A673 (cell line): Measurements from ENCODE around the gene ZSCAN12. TPM values are rescaled to one million over a fixed set of nuclear protein-coding genes. Genes with fewer than 3 reads are reported as not detected.
A peak's percentile ranks its signal among the peaks of the same experiment; 100 is the strongest.

Experiments used
- BruUV-seq: library from RNA; stranded (reverse); fragments of 400-500 nt; replicated peaks from 2 replicates; lab custom pipeline; 2021; lab: Mats Ljungman, UMichigan
- CTCF ChIA-PET: fragments of 300-600 bp; sonication (Branson Sonifier 250); formaldehyde crosslinking; loops from one replicate; lab custom pipeline; 2022; ENCODE audit warnings: antibody characterized with exemption; lab: Charles Lee
- POLR2A ChIA-PET: fragments of 300-600 bp; sonication (Branson Sonifier 250); formaldehyde crosslinking; loops from one replicate; lab custom pipeline; 2022; ENCODE audit warnings: antibody characterized with exemption; ENCODE audit not compliant: low non-redundant PET; lab: Charles Lee
- DNase-seq: peaks from one replicate; pipeline ENCODE4 v3.0.0-alpha.2; 2015; ENCODE audit warnings: low spot score
- H3K27ac ChIP-seq: fragments of 200-600 bp; sonication (generic); 2 replicates; pipeline ENCODE4 v1.5.1; 2016; ENCODE audit warnings: mixed run types, low read depth, mild to moderate bottlenecking, mixed read lengths, antibody characterized with exemption, low read length; ENCODE audit not compliant: poor library complexity, severe bottlenecking
- H3K27me3 ChIP-seq: fragments of 200-600 bp; sonication (generic); replicated peaks from 2 replicates; pipeline ENCODE4 v1.6.1; 2017; ENCODE audit warnings: mixed run types, low read depth, mild to moderate bottlenecking, mixed read lengths, antibody characterized with exemption, low read length; ENCODE audit not compliant: insufficient read depth, poor library complexity
- H3K36me3 ChIP-seq: fragments of 200-600 bp; sonication (generic); 2 replicates; pipeline ENCODE4 v1.6.1; 2016; ENCODE audit warnings: mixed run types, mild to moderate bottlenecking, mixed read lengths, antibody characterized with exemption, low read length; ENCODE audit not compliant: insufficient read depth, poor library complexity, severe bottlenecking
- H3K4me1 ChIP-seq: fragments of 200-600 bp; sonication (generic); 2 replicates; pipeline ENCODE4 v1.6.1; 2017; ENCODE audit warnings: mixed run types, mild to moderate bottlenecking, mixed read lengths, antibody characterized with exemption, low read length; ENCODE audit not compliant: insufficient read depth, poor library complexity, severe bottlenecking
- H3K4me3 ChIP-seq: fragments of 200-600 bp; sonication (generic); 2 replicates; pipeline ENCODE4 v1.5.1; 2016; ENCODE audit warnings: low read depth, mixed run types, mild to moderate bottlenecking, mixed read lengths, low read length; ENCODE audit not compliant: poor library complexity, severe bottlenecking
- H3K9me3 ChIP-seq: fragments of 200-600 bp; sonication (generic); 2 replicates; pipeline ENCODE4 v1.6.1; 2016; ENCODE audit warnings: mixed run types, low read depth, mild to moderate bottlenecking, mixed read lengths, antibody characterized with exemption, low read length; ENCODE audit not compliant: poor library complexity, severe bottlenecking
- EZH2 ChIP-seq: fragments of 200-600 bp; sonication (generic); IDR thresholded peaks from 2 replicates; pipeline ENCODE4 v1.6.1; 2017; ENCODE audit warnings: borderline replicate concordance, low read depth, mild to moderate bottlenecking, mixed read lengths, antibody characterized with exemption, low read length; ENCODE audit not compliant: poor library complexity, severe bottlenecking
- intact Hi-C: fragments of 100-400 bp; cut with micrococcal nuclease; formaldehyde crosslinking; loops from one replicate; pipeline ENCODE4 v1.10.0; 2022; ENCODE audit not compliant: unreplicated experiment
- total RNA-seq: library from RNA; stranded (reverse); gene quantifications from 2 replicates; pipeline ENCODE4 v1.2.3, GENCODE V29; 2021
- TF ChIP-seq, protein P1 (sequence below): fragments of 300-800, 200-600 bp; sonication (generic); conservative IDR thresholded peaks from 2 replicates; pipeline ENCODE4 v1.5.1; 2017; ENCODE audit warnings: low read depth, mild to moderate bottlenecking, antibody characterized with exemption, low read length, moderate library complexity, mixed read lengths

The ZSCAN12 gene
- total RNA-seq, 1 experiment from 2014 or later: 13.1 TPM

DNA sequence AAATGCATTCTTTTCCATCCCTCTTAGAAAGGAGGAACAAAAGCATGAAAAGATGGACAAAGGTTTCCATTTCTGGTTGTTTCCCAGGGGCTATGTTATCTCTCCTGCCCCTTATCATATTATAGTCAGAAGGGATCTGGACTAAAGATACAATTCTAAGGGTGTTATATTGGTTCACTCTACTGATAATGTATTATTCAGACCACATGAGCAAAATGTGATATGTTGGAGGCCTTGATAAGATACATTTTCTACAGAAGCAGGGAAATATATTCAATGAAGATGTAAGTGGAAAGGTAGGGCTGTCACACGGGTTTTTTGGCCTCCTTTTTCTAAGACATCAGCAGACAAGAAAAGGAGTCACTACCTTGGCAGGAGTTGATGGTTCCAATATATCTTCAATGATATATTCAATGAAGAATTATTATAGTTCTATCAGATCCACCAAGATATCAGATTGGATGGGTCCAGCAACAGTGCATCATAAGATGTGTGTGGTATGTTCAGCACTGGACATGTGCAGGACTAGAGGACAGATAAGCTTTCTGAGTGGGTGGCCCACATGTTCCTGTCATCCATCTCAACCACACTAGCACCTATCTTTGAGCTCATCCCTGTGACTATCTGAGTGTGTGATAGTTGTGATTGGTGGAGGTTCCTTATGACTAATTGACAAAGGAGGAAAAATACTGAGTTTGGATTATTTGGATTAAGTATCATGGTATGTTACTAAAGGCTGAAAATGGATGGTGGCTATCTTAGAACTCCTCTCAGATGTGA is 55.5 kb downstream of the ZSCAN12 start:
- DNase-seq: no peak
- H3K27me3 ChIP-seq: peaks cover 27% of the 10 kb centered on the region
- intact Hi-C loops: no loop called here
- H3K4me3 ChIP-seq: no peak overlapping the region
- no TSS peak for BruUV-seq
- no peaks in the 10 kb centered on the region for H3K9me3 ChIP-seq
- ChIA-PET CTCF (no interaction called here), POLR2A (no interaction called here)
- no peaks in the 10 kb centered on the region for H3K36me3 ChIP-seq
- H3K4me1 ChIP-seq: no peaks in the 10 kb centered on the region
- no peak overlapping the region for H3K27ac ChIP-seq
- TF ChIP-seq, protein P1, sequence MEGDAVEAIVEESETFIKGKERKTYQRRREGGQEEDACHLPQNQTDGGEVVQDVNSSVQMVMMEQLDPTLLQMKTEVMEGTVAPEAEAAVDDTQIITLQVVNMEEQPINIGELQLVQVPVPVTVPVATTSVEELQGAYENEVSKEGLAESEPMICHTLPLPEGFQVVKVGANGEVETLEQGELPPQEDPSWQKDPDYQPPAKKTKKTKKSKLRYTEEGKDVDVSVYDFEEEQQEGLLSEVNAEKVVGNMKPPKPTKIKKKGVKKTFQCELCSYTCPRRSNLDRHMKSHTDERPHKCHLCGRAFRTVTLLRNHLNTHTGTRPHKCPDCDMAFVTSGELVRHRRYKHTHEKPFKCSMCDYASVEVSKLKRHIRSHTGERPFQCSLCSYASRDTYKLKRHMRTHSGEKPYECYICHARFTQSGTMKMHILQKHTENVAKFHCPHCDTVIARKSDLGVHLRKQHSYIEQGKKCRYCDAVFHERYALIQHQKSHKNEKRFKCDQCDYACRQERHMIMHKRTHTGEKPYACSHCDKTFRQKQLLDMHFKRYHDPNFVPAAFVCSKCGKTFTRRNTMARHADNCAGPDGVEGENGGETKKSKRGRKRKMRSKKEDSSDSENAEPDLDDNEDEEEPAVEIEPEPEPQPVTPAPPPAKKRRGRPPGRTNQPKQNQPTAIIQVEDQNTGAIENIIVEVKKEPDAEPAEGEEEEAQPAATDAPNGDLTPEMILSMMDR: no peak
- no peak for TF ChIP-seq EZH2

DNA sequence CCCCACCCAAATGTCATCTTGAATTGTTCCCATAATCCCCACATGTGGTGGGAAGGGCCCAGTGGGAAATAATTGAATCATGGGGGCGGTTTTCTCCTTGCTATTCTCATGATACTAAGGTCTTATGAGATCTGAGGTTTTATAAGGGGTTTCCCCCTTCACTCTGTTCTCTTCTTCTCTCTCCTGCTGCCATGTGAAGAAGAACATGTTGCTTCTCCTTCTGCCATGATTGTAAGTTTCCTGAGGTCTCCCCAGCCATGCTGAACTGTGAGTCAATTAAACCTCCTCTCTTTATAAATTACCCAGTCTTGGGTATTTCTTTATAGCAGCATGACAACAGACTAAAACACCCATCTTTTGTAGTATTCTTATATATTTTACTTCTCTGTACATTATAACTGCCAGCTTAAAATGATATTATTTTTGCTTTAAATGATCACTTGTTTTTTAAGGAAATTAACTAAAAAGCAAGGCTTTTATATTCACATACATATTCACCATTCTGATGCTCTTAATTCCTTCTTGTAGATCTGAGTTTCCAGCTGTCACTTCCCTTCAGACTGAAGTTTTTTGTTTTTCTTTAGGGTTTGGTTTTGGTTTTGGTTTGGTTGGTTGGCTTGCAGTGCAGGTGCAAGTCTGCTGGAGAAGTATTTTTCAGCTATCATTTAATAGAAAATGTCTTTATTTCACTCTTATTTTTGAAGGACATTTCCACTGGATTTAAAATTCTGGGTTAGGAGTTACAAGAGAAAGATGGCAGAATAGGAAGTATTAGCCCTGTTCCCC is 59.0 kb downstream of the ZSCAN12 start:
- Histone ChIP-seq H3K4me3 (no peak overlapping the region), H3K36me3 (no peaks in the 10 kb centered on the region), H3K27ac (no peak overlapping the region), H3K9me3 (no peaks in the 10 kb centered on the region), H3K4me1 (no peaks in the 10 kb centered on the region), H3K27me3 (peaks cover 7% of the 10 kb centered on the region)
- DNase-seq: no peak
- no TSS peak for BruUV-seq
- ChIA-PET CTCF (no interaction called here), POLR2A (no interaction called here)
- intact Hi-C loops: no loop called here
- TF ChIP-seq, protein P1: no peak
- no peak for TF ChIP-seq EZH2

DNA sequence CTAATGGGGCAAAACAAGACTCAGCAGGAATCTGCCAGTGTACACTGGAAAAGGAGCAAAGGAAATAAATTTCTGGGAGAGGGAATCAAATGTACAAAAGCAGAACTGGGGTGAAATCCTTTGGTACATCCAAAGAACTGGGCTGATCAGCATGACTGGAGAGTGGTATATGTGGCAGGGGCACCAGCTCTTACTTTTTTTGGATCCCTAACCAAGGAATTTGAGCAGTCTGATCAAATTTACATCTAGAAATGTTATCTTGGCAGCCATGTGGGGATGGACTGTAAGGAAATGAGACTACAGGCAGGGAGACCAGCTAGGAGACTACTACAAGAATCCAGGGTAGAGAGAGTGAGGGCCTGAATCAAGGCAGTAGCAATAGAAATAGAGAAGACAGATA is 62.4 kb downstream of the ZSCAN12 start:
- ChIA-PET CTCF (no interaction called here), POLR2A (no interaction called here)
- no peaks in the 10 kb centered on the region for H3K27me3 ChIP-seq
- no peak overlapping the region for H3K27ac ChIP-seq
- TF ChIP-seq, protein P1: no peak
- TF ChIP-seq EZH2: no peak
- intact Hi-C loops: loop anchor here (5.0 kb wide), 1 partner anchor 200 kb away; no protein-coding TSS in a partner anchor
- no peaks in the 10 kb centered on the region for H3K36me3 ChIP-seq
- no peaks in the 10 kb centered on the region for H3K4me1 ChIP-seq
- no TSS peak for BruUV-seq
- DNase-seq: no peak
- H3K9me3 ChIP-seq: no peaks in the 10 kb centered on the region
- H3K4me3 ChIP-seq: peak overlapping the region; percentile 55
